GM12878 (cell line): ENCODE measurements around the gene TTC38. TPM values are rescaled to one million over a fixed set of nuclear protein-coding genes. Genes with fewer than 3 reads are reported as not detected.

Source experiments
- BMI1 ChIP-seq: fragments of 450-650 bp; IDR thresholded peaks from 2 replicates; pipeline ENCODE4 v1.6.1; 2016; ENCODE audit warnings: mild to moderate bottlenecking, moderate library complexity, borderline replicate concordance
- CBFB ChIP-seq: IDR thresholded peaks from 2 replicates; pipeline ENCODE4 v1.6.1; 2016; ENCODE audit warnings: antibody characterized with exemption, low read depth
- FOXK2 ChIP-seq: fragments of 450-650 bp; IDR thresholded peaks from 2 replicates; pipeline ENCODE4 v1.6.1; 2017; ENCODE audit warnings: mild to moderate bottlenecking, moderate library complexity
- IRF4 ChIP-seq: IDR thresholded peaks from 2 replicates; pipeline ENCODE4 v1.6.1; 2011; ENCODE audit warnings: low read depth, low read length
- JUND ChIP-seq: IDR thresholded peaks from 2 replicates; pipeline ENCODE4 v1.6.1; 2012; ENCODE audit warnings: low read depth, mild to moderate bottlenecking, low read length, improper control_type of control experiment, moderate library complexity
- NFXL1 ChIP-seq: fragments of 450-650 bp; IDR thresholded peaks from 2 replicates; pipeline ENCODE4 v1.6.1; 2017; ENCODE audit warnings: antibody characterized with exemption, mild to moderate bottlenecking, borderline replicate concordance
- NR2C1 ChIP-seq: fragments of 450-650 bp; IDR thresholded peaks from 2 replicates; pipeline ENCODE4 v1.6.1; 2017; ENCODE audit warnings: antibody characterized with exemption, mild to moderate bottlenecking, moderate library complexity
- NR2F1 ChIP-seq: fragments of 450-650 bp; conservative IDR thresholded peaks from 2 replicates; pipeline ENCODE4 v1.6.1; 2017; ENCODE audit warnings: mild to moderate bottlenecking
- PAX8 ChIP-seq: fragments of 450-650 bp; IDR thresholded peaks from 2 replicates; pipeline ENCODE4 v1.6.1; 2017; ENCODE audit warnings: mild to moderate bottlenecking, moderate library complexity
- POU2F2 ChIP-seq: IDR thresholded peaks from 3 replicates; pipeline ENCODE4 v1.6.1; 2011; ENCODE audit warnings: low read depth, mild to moderate bottlenecking, low read length, borderline replicate concordance
- RAD21 ChIP-seq: IDR thresholded peaks from 2 replicates; pipeline ENCODE4 v1.6.1; 2011; ENCODE audit warnings: mild to moderate bottlenecking, low read depth, low read length, moderate library complexity; ENCODE audit not compliant: insufficient read depth
- RBBP5 ChIP-seq: fragments of 200-600 bp; sonication (generic); conservative IDR thresholded peaks from 2 replicates; pipeline ENCODE4 v1.6.1; 2016
- SMAD5 ChIP-seq: IDR thresholded peaks from 2 replicates; pipeline ENCODE4 v1.6.1; 2016; ENCODE audit warnings: antibody characterized with exemption, low read depth
- SP1 ChIP-seq: IDR thresholded peaks from one replicate; pipeline ENCODE4 v1.6.1; 2011; ENCODE audit warnings: low read depth, low read length
- SPI1 ChIP-seq: IDR thresholded peaks from 2 replicates; pipeline ENCODE4 v1.6.1; 2011; ENCODE audit warnings: low read depth, mild to moderate bottlenecking, low read length, moderate library complexity, borderline replicate concordance; ENCODE audit not compliant: insufficient read depth
- SREBF2 ChIP-seq: IDR thresholded peaks from 2 replicates; pipeline ENCODE4 v1.6.1; 2012; ENCODE audit warnings: mild to moderate bottlenecking, low read length
- TAF1 ChIP-seq: IDR thresholded peaks from 2 replicates; pipeline ENCODE4 v1.6.1; 2011; ENCODE audit warnings: mild to moderate bottlenecking, low read depth, low read length, borderline replicate concordance
- WRNIP1 ChIP-seq: IDR thresholded peaks from 2 replicates; pipeline ENCODE4 v1.6.1; 2011; ENCODE audit warnings: low read depth, low read length, improper control_type of control experiment, borderline replicate concordance
- ZNF217 ChIP-seq: fragments of 450-650 bp; IDR thresholded peaks from 2 replicates; pipeline ENCODE4 v1.6.1; 2017; ENCODE audit warnings: antibody characterized with exemption, mild to moderate bottlenecking
- polyA plus RNA-seq, 11 experiments: library from polyadenylated mRNA; depleted of rRNA in 4 of 11; unstranded in 6 of 11; stranded (reverse) in 5 of 11; fragments of >200 nt; fragmentation: Nextera tagmentation in 4 of 11; fragmentation: Illumina TruSeq in 1 of 11; extraction: Ambion mirVana in 4 of 11; extraction: Trizol in 1 of 11; gene quantifications; 1 replicate in 1 of 11; 2 replicates in 10 of 11; pipeline versions ENCODE4 v1.2.1 to v1.2.3, GENCODE V29; 2011 to 2016; ENCODE audit warnings: inconsistent platforms in 2 of 11, missing spikeins in 2 of 11, low read depth in 1 of 11
- total RNA-seq, 4 experiments: library from RNA; depleted of rRNA in 3 of 4; stranded (reverse); fragments of >200 nt in 3 of 4; fragmentation: Illumina TruSeq in 1 of 4; extraction: Trizol in 1 of 4; gene quantifications; 2 replicates each; pipeline versions ENCODE4 v1.2.1 to v1.2.3, GENCODE V29; 2013 to 2021
- TF ChIP-seq, protein P1 (sequence below): IDR thresholded peaks from 2 replicates; pipeline ENCODE4 v1.6.1; 2012; ENCODE audit warnings: improper control_type of control experiment, low read depth, low read length; ENCODE audit not compliant: insufficient replicate concordance
- TF ChIP-seq, protein P2 (sequence below): fragments of 450-650 bp; IDR thresholded peaks from 2 replicates; pipeline ENCODE4 v1.6.1; 2017; ENCODE audit warnings: borderline replicate concordance
- TF ChIP-seq, protein P3 (sequence below): fragments of 450-650 bp; IDR thresholded peaks from 2 replicates; pipeline ENCODE4 v1.6.1; 2017; ENCODE audit warnings: antibody characterized with exemption, mild to moderate bottlenecking, moderate library complexity

Gene TTC38
- total and polyA plus RNA-seq, 10 of the 15 experiments (the other 5 are each of a cell fraction or from before 2014, with no cell fraction given): 0.58 to 39.9 (median 13.0) TPM

DNA sequence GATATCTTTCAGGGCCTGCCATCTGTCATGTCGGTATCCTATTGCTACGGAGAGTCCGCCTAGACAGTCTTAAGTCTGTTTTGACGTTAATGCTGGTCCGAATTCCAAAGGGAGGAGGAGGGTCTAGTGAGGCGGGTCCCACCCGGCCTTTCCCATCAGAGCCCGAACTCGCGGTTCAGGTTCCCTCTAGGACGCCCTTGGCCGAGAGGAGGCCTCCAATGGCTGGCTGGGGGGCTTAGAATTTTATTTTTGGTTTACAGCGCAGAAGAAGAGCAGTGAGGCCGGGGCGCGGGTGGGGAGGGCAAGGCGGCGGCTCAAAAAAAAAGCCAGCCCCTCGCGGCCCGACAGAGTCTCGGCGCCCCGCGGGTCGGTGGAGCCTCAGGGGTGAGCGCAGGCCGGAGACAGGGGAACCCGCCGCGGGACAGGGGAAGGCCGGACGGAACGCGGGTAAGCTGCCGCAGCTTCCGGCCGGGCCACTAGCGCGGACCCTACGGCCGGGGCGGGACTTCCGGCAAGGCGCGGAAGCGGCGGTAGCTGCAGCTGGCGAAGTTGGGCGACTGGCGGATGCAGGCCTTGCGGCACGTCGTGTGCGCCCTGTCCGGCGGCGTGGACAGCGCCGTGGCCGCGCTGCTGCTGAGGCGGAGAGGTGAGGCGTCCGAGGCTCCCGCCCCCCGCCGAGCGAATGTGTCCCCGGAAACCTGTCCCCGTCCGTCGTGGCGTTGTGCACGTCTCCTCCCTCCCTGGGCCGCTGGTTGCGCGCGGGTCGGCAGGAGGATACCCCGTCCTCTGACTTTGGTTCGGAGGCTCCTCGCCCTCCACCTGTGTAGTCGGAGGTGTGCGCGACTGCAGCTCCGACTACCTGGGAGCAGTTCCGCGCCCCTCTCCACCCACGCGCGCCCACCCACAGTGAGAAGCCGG lies 67.7 kb downstream of the TTC38 start, which contains the start of gene TRMU (continued):
- TF ChIP-seq RAD21: no peak
- TF ChIP-seq SREBF2: no peak
- TF ChIP-seq, protein P1, sequence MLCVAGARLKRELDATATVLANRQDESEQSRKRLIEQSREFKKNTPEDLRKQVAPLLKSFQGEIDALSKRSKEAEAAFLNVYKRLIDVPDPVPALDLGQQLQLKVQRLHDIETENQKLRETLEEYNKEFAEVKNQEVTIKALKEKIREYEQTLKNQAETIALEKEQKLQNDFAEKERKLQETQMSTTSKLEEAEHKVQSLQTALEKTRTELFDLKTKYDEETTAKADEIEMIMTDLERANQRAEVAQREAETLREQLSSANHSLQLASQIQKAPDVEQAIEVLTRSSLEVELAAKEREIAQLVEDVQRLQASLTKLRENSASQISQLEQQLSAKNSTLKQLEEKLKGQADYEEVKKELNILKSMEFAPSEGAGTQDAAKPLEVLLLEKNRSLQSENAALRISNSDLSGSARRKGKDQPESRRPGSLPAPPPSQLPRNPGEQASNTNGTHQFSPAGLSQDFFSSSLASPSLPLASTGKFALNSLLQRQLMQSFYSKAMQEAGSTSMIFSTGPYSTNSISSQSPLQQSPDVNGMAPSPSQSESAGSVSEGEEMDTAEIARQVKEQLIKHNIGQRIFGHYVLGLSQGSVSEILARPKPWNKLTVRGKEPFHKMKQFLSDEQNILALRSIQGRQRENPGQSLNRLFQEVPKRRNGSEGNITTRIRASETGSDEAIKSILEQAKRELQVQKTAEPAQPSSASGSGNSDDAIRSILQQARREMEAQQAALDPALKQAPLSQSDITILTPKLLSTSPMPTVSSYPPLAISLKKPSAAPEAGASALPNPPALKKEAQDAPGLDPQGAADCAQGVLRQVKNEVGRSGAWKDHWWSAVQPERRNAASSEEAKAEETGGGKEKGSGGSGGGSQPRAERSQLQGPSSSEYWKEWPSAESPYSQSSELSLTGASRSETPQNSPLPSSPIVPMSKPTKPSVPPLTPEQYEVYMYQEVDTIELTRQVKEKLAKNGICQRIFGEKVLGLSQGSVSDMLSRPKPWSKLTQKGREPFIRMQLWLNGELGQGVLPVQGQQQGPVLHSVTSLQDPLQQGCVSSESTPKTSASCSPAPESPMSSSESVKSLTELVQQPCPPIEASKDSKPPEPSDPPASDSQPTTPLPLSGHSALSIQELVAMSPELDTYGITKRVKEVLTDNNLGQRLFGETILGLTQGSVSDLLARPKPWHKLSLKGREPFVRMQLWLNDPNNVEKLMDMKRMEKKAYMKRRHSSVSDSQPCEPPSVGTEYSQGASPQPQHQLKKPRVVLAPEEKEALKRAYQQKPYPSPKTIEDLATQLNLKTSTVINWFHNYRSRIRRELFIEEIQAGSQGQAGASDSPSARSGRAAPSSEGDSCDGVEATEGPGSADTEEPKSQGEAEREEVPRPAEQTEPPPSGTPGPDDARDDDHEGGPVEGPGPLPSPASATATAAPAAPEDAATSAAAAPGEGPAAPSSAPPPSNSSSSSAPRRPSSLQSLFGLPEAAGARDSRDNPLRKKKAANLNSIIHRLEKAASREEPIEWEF: no peak
- no peak for TF ChIP-seq FOXK2
- no peak for TF ChIP-seq JUND
- TF ChIP-seq CBFB: no peak
- peak; percentile 71; the same call in 2 of the 3 replicates for TF ChIP-seq POU2F2
- TF ChIP-seq SPI1: no peak
- TF ChIP-seq SP1: peak; percentile 55
- TF ChIP-seq, protein P2, sequence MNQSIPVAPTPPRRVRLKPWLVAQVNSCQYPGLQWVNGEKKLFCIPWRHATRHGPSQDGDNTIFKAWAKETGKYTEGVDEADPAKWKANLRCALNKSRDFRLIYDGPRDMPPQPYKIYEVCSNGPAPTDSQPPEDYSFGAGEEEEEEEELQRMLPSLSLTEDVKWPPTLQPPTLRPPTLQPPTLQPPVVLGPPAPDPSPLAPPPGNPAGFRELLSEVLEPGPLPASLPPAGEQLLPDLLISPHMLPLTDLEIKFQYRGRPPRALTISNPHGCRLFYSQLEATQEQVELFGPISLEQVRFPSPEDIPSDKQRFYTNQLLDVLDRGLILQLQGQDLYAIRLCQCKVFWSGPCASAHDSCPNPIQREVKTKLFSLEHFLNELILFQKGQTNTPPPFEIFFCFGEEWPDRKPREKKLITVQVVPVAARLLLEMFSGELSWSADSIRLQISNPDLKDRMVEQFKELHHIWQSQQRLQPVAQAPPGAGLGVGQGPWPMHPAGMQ: no peak
- no peak for TF ChIP-seq PAX8
- peak; percentile 47 for TF ChIP-seq NR2F1
- peak; percentile 91 for TF ChIP-seq TAF1
- peak; percentile 72 for TF ChIP-seq SMAD5
- TF ChIP-seq NFXL1: no peak
- no peak for TF ChIP-seq RBBP5
- no peak for TF ChIP-seq WRNIP1
- no peak for TF ChIP-seq BMI1
- TF ChIP-seq ZNF217: no peak
- TF ChIP-seq, protein P3, sequence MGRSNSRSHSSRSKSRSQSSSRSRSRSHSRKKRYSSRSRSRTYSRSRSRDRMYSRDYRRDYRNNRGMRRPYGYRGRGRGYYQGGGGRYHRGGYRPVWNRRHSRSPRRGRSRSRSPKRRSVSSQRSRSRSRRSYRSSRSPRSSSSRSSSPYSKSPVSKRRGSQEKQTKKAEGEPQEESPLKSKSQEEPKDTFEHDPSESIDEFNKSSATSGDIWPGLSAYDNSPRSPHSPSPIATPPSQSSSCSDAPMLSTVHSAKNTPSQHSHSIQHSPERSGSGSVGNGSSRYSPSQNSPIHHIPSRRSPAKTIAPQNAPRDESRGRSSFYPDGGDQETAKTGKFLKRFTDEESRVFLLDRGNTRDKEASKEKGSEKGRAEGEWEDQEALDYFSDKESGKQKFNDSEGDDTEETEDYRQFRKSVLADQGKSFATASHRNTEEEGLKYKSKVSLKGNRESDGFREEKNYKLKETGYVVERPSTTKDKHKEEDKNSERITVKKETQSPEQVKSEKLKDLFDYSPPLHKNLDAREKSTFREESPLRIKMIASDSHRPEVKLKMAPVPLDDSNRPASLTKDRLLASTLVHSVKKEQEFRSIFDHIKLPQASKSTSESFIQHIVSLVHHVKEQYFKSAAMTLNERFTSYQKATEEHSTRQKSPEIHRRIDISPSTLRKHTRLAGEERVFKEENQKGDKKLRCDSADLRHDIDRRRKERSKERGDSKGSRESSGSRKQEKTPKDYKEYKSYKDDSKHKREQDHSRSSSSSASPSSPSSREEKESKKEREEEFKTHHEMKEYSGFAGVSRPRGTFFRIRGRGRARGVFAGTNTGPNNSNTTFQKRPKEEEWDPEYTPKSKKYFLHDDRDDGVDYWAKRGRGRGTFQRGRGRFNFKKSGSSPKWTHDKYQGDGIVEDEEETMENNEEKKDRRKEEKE: no peak
- TF ChIP-seq NR2C1: peak; percentile 33; the same call in 1 of the 2 replicates
- 0 out of 2 replicates have a peak, but pooled peaks have one; percentile 18 for TF ChIP-seq IRF4
